HS-5 (cell line): ENCODE measurements around the gene DBNDD2.

Experiments
- DNase-seq: peaks from one replicate; pipeline ENCODE4 v3.0.0-alpha.2; 2012; ENCODE audit warnings: low read depth

The DBNDD2 gene

GRCh38 chr20:45452772-45453691 is 44.9 kb downstream of the DBNDD2 start:
- no peak for DNase-seq

GRCh38 chr20:45456632-45457031 is 48.5 kb downstream of the DBNDD2 start:
- DNase-seq = no peak

GRCh38 chr20:45459606-45460005 is 51.5 kb downstream of the DBNDD2 start:
- no peak for DNase-seq
